ENCODE results near the gene RNU2-63P. TPM values are rescaled to one million over a fixed set of nuclear protein-coding genes. Genes with fewer than 3 reads are reported as not detected.
"Not testable (repeated sequence)": the region's sequence is repeated elsewhere in the genome, so short reads cannot be mapped to it uniquely, and the experiment has no call there.

Gene RNU2-63P
- polyA plus RNA-seq, 3 donors = not detected

- no peak for DNase-seq (ENCODE audit: low read depth in 3 of 3, low spot score in 2 of 3)
Observed at GRCh38 chr2:88032070-88032702, 15.8 kb upstream of the RNU2-63P start.

DNA sequence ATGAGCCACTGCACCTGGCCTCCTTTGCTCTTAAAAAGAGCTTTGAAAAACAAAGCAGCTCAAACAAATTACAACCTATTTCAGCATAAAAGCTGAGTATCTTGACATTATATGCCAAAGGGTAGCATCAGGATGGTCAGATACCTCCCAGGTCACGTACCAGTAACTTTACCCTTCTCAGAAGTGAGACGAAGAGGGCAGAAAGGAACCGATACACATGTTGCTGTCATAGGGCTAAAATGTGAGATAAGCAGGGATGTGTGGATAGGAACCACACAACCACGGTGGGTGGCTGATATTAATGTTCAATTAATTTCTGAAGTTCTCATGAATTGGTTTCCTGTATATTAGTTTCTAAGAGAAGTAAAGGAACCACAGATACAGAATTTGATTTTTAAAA is 12.6 kb upstream of the RNU2-63P start:
- DNase-seq (ENCODE audit: low read depth in 3 of 3, low spot score in 2 of 3) = no peak

- no peak for DNase-seq (ENCODE audit: low read depth in 3 of 3, low spot score in 2 of 3)
Observed at GRCh38 chr2:88027697-88028389, 11.5 kb upstream of the RNU2-63P start.

- no peak for DNase-seq (ENCODE audit: low read depth in 3 of 3, low spot score in 2 of 3)
Observed at GRCh38 chr2:88024509-88024908, 8.2 kb upstream of the RNU2-63P start.

GRCh38 chr2:88022669-88022921 is 6.2 kb upstream of the RNU2-63P start:
- no peak for DNase-seq (ENCODE audit: low read depth in 3 of 3, low spot score in 2 of 3)

DNA sequence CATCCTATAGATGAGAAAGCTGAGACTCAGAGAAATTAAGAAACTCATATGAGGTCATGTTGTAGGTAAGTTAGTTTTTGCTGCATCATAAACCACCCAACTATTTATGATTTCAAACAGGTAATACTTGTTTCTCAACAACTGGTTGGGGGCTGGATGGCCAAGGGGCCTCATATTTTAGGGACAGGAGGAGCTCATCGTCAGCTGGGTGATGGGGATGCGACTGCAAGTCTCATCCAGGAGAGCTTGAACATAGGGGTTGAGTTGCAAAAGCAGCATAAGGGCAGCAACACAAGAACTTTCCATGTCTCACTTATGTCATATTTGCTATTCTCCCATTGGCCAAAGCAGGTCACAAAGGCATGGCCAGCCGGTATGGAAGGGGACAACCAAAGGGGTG is 3.6 kb upstream of the RNU2-63P start:
- DNase-seq (ENCODE audit: low read depth in 3 of 3, low spot score in 2 of 3) = no peak

DNA sequence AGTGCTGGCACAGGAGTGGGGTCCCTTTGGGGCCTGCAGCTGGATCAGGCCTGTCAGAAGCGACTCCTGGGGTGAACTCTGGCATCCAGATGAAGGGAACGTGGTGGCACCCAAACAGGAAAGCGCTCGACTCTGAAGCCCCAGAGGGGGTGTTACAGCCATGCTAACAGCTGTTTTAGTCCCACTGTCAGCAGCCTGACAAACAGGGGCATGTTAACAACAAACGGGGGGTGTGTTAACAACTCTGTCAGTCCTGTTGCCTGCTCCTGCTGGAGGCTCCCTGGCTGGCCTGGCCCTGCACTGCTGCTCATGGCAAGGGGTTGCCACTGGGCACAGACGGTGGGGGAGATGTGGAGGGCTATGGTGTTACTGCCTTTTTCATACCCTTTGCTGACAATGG is 2.6 kb upstream of the RNU2-63P start:
- DNase-seq (ENCODE audit: low read depth in 3 of 3, low spot score in 2 of 3) = no peak

DNA sequence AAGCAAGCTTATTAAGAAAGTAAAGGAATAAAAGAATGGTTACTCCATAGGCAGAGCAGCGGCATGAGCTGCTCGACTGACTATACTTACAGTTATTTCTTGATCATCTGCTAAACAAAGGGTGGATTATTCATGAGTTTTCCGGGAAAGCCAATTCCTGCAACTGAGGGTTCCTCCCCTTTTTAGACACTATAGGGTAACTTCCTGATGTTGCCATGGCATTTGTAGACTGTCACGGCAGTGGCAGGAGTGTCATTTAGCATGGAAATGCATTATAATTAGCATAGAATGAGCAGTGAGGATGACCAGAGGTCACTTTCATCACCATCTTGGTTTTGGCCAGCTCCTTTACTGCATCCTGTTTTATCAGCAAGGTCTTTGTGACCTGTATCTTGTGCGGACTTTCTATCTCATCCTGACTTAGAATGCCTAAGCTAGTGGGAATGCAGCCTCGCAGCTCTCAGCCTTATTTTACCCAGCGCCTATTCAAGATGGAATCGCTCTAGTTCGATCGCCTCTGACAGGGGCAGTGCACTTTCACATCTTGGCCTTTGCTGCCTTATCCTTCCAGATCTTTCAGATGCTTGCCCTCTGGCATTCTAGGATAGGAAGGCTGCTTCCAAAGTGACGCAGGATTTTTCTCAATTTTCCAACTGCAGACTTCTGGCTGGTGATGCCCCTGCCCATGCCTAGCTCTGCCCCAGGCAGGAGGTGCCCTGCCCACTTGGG is 1.9 kb upstream of the RNU2-63P start:
- not testable (repeated sequence) for DNase-seq (ENCODE audit: low read depth in 3 of 3, low spot score in 2 of 3)

DNA sequence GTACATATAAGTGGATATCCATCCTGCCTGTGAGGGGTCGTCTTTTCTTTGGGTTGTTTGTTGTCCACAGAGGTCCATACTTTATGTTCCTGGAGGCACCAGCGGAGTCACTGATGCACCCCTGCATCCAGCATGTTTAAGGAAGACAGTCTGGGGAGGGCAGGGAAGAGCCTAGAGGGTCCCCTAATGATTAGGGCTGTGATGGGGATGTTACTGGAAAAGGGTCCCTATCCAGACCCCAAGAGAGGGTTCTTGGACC is 1.4 kb upstream of the RNU2-63P start:
- not testable (repeated sequence) for DNase-seq (ENCODE audit: low read depth in 3 of 3, low spot score in 2 of 3)

DNA sequence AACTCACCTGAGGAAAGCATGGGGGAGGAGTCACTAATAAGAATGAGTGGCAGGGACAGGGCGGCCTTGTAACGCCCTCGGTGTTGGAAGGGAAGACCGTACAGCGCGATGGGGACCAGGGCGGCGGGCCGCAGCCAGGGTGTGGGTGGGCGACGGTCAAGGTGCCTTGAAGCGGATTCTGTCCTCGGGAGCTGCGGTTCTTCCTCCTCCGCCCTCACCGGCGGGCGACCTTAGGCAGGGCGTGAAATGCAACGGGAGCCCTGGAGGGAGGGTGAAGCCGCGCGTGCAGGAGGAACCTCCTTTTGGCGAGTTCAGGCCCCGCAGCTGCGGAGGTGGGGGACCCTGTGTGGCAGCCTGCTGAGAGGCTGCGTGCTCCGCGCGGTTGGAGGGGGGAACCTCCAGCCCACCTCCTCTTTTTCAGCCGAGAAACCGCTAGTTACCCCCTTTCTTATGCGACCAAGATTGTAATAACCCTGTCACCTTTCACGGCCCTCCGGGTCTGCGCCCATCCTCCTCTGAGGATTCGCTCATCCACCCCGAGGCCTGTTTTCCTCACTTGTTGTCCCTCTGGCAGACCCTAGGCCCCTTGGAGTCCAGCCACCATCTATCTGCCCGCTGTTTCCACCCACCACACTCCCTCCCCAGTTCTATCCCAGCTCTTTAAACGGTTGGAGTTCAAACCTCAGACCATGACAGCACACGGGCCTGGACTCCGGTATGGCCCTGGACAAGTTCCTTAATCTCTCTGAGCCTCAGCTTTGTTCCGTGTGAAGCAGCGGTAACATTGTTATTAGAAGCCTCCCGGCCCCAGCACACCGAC is 823 bp upstream of the RNU2-63P start:
- DNase-seq (ENCODE audit: low read depth in 3 of 3, low spot score in 2 of 3) = no peak

GRCh38 chr2:88011011-88011410 is 5.3 kb downstream of the RNU2-63P start:
- no peak for DNase-seq (ENCODE audit: low read depth in 3 of 3, low spot score in 2 of 3)

DNA sequence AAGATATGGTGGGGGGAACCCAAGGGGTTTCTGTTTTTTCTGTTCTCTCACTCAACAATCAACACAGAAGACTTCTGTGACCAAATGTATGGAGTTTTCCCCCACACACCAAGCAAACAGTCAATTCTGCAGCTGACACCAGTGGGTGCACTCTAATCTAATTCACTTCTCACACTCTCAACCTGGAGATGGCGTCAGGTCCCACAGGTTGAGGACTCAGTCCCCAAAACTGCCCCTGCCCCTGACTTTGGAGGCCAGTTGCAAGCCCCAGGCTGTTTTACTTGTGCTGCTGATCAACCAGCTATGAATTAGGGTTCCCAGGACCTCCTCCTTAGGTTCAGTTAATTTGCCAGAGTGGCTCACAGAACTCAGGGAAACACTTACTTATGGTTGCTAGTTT is 6.2 kb downstream of the RNU2-63P start:
- DNase-seq (ENCODE audit: low read depth in 3 of 3, low spot score in 2 of 3) = no peak

GRCh38 chr2:88006912-88007439 is 9.4 kb downstream of the RNU2-63P start:
- no peak for DNase-seq (ENCODE audit: low read depth in 3 of 3, low spot score in 2 of 3)

DNA sequence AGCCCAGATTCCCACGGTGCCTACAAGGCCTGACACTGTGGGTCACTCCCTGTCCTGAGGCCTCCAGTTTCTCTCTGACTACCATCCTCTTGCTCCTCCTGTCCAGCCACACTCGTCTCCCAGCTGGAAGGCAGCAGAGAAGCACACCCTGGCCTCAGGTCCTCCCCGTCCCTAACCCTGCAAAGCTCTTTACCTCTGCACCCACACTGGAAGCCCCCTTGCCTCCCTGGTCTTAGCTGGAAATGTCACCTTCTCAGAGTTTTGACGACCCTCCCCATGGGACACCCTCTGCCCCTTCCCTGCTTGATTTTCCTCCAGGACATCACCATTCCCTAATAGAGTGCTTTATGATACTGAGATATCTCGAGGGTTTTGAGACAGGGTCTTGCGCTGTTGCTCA is 10.6 kb downstream of the RNU2-63P start:
- DNase-seq (ENCODE audit: low read depth in 3 of 3, low spot score in 2 of 3) = no peak

DNA sequence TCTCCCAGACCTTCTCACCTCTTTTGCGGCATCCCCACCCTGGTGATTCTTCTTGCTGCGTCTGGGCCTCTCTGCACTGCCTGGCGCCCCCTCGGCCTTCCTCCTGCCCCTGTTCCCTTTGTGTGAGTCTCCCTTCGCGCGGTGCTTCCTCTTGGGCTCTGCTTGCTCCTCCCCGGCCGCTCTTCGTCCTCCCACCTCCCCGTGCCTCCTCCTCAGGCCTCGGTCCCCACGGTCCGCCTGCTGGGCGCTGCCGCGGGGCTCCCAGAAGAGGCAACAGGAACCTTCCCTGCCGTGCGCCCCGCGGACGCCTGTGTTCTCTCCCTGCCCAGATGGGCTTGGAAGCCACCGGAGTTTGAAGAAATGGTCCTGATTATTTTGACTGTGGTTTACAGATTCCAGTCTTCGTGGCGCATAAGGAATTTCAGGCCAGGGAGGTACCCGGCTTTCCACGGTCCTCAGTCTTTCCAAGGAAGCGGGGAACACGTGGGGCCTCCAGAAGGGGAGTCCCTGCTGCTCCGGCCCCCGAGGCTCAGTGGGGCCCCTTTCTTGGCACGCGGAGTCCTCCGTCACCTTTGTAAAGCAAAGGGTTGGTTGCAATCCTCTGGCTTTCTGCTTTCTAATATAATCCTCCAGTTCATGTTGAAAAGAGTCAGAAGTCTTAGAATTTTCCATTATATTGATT is 13.1 kb downstream of the RNU2-63P start:
- DNase-seq (ENCODE audit: low read depth in 3 of 3, low spot score in 2 of 3) = no peak

DNA sequence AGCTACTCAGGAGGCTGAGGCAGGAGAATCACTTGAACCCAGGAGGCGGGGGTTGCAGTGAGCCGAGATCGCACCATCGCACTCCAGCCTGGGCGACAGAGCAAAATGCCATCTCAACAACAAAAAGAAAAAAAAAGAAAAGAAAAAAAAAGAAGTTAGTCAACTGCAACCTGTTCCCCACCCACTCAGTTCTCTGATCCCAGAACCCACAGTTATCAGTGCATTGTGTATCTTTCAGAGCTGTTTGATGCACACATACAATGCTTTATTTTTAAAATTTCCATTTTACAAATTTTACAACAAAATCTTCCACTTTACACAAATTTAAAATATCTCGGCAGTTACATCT is 14.0 kb downstream of the RNU2-63P start:
- DNase-seq (ENCODE audit: low read depth in 3 of 3, low spot score in 2 of 3) = no peak

DNA sequence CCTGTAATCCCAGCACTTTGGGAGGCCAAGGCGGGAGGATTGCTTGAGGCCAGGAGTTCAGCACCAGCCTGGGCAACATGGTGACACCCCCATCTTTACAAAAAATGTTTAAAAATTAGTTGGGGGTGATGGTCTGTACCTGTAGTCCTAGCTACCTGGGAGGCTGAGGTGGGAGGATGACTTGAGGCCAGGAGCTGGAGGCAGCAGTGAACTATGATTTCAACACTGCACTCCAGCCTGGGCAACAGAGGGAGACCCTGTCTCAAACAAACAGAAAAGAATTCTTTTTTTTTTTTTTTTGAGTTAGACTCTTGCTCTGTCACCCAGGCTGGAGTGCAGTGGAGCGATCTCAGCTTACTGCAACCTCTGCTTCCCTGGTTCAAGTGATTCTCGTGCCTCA is 15.9 kb downstream of the RNU2-63P start:
- DNase-seq (ENCODE audit: low read depth in 3 of 3, low spot score in 2 of 3) = not testable (repeated sequence)

DNA sequence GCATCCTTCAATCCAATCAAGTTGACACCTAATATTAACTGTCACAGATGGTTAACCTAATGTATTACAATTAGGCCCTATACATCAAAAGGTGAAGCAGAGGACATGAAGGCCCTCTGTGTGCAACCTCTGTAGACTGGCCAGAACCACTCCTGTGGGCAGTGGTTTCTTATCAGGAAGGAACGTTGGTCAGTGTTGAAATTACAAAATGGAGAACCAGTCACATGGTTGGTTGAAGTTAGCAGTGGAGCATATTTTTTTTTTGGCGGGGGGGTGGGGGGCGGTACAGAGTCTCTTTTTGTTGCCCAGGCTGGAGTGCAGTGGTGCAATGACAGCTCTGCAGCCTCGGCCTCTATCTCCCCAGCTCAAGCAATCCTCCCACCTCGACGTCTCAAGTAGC is 19.8 kb downstream of the RNU2-63P start:
- DNase-seq (ENCODE audit: low read depth in 3 of 3, low spot score in 2 of 3) = no peak

DNA sequence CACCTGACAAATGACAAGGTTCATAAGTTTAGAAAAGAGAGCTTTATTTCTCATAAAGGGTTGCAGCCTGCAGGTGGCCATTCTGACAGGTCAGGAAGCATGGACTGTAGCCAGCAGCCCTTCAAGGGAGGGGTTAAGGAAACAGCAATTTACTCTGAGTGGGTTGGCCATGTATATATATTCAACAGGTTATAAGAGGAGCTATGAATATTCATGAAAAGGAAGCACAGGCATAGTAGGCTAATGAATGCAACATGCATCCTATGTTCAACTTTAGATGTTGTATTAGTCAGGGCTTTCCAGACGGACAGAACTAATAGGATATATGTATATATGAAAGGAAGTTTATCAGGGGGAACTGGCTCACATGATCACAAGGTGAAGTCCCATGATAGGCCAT is 20.6 kb downstream of the RNU2-63P start:
- DNase-seq (ENCODE audit: low read depth in 3 of 3, low spot score in 2 of 3) = no peak

DNA sequence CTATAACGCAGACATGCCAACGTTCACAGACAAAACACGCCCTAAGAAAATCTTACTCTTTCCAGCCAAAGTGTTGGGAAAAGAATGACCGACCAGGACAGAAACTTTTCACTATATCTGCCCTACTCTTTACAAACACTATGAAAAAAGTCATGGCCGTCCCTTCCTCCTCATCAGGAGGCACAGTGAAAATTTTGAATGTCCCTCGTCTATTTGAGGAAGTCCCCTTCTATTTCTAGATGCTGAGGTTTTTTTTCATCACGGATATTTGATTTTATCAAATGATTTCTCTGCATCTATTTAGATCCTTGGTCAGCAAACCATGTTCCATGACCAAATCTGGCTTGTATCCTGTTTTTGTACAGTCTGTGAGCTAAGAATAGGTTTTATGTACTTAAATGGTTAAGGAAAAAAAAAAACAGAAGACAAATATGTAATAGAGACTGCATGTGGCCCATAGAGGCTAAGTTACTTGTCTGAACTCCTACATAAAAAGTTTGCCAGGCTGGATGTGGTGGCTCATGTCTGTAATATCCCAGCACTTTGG is 22.0 kb downstream of the RNU2-63P start:
- not testable (repeated sequence) for DNase-seq (ENCODE audit: low read depth in 3 of 3, low spot score in 2 of 3)

DNA sequence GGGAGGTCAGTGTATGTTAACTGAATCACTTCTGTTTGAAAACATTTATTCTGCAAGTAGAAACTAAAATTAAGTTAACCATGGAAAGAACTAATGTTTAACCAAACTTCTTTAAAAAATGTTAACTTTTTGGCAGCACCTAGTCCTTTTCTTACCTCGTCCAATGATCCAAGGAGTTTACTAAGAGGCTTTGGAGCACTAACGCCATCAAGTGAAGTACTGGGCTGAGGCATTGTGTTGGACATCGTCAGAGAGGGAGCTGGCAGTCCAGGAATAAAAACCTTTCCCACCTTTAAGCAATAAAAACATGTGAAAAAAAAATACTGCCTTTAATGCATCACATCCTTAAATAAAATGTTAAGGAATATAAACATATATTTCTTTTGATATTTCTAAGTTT is 23.8 kb downstream of the RNU2-63P start:
- not testable (repeated sequence) for DNase-seq (ENCODE audit: low read depth in 3 of 3, low spot score in 2 of 3)
